ENCODE data around the gene RALB.

DNA sequence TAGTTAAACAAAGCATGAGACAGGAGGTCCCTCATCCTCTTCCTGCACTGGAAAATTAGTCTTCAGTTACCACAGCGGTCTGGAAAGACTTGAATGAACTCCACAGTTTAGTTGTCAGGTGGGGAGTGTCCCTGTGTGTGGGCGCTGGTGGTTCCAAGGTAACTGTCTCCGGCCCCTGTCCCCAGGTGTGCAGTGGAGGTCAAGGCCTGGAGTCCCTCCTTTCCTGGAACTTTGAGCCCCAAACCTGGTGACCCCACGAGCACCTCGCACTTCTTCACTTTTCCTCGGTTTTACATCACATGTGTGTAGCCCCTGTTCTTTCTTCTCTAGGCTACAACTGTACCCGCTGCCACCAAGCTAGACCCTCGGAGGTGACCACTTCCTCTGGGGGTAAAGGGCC lies 65.3 kb downstream of the RALB start:
- no peak for TF ChIP-seq ZNF138 (CRISPR knock-in tag; conservative IDR thresholded peaks at IDR 0.05)
- TF ChIP-seq, protein P1, sequence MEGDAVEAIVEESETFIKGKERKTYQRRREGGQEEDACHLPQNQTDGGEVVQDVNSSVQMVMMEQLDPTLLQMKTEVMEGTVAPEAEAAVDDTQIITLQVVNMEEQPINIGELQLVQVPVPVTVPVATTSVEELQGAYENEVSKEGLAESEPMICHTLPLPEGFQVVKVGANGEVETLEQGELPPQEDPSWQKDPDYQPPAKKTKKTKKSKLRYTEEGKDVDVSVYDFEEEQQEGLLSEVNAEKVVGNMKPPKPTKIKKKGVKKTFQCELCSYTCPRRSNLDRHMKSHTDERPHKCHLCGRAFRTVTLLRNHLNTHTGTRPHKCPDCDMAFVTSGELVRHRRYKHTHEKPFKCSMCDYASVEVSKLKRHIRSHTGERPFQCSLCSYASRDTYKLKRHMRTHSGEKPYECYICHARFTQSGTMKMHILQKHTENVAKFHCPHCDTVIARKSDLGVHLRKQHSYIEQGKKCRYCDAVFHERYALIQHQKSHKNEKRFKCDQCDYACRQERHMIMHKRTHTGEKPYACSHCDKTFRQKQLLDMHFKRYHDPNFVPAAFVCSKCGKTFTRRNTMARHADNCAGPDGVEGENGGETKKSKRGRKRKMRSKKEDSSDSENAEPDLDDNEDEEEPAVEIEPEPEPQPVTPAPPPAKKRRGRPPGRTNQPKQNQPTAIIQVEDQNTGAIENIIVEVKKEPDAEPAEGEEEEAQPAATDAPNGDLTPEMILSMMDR (IDR thresholded peaks at IDR 0.05) = no peak
- TF ChIP-seq TEAD1 (CRISPR knock-in tag; IDR thresholded peaks at IDR 0.05) = no peak
- TF ChIP-seq, protein P2, sequence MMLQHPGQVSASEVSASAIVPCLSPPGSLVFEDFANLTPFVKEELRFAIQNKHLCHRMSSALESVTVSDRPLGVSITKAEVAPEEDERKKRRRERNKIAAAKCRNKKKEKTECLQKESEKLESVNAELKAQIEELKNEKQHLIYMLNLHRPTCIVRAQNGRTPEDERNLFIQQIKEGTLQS (CRISPR knock-in tag; conservative IDR thresholded peaks at IDR 0.05) = no peak
- TF ChIP-seq, protein P3, sequence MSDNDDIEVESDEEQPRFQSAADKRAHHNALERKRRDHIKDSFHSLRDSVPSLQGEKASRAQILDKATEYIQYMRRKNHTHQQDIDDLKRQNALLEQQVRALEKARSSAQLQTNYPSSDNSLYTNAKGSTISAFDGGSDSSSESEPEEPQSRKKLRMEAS (CRISPR knock-in tag; IDR thresholded peaks at IDR 0.05) = no peak
- TF ChIP-seq, protein P4, sequence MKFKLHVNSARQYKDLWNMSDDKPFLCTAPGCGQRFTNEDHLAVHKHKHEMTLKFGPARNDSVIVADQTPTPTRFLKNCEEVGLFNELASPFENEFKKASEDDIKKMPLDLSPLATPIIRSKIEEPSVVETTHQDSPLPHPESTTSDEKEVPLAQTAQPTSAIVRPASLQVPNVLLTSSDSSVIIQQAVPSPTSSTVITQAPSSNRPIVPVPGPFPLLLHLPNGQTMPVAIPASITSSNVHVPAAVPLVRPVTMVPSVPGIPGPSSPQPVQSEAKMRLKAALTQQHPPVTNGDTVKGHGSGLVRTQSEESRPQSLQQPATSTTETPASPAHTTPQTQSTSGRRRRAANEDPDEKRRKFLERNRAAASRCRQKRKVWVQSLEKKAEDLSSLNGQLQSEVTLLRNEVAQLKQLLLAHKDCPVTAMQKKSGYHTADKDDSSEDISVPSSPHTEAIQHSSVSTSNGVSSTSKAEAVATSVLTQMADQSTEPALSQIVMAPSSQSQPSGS (CRISPR knock-in tag; IDR thresholded peaks at IDR 0.05; ENCODE audit: borderline replicate concordance, low read depth) = no peak
